OCI-LY3 (cell line): ENCODE measurements around the gene PCDHA7.
"Not testable (repeated sequence)": the region's sequence is repeated elsewhere in the genome, so short reads cannot be mapped to it uniquely, and the experiment has no call there.

Experiments
- H2AFZ ChIP-seq: fragments of 200-600, 300-600 bp; shearing (Covaris generic); 2 replicates; pipeline ENCODE4 v1.6.0; 2014; ENCODE audit warnings: antibody characterized with exemption, low read depth, low read length
- H3K27ac ChIP-seq: fragments of 200-600, 300-600 bp; sonication (generic); 2 replicates; pipeline ENCODE4 v1.5.1; 2014; ENCODE audit warnings: mild to moderate bottlenecking, low read length, moderate library complexity, mixed read lengths
- H3K27me3 ChIP-seq: fragments of 200-600, 300-600 bp; sonication (generic); 2 replicates; pipeline ENCODE4 v1.6.1; 2014; ENCODE audit warnings: low read depth, low read length, mixed read lengths
- H3K36me3 ChIP-seq: fragments of 200-600, 300-600 bp; sonication (generic); replicated peaks from 2 replicates; pipeline ENCODE3; 2014; ENCODE audit warnings: low read depth, low read length, mixed read lengths
- H3K4me1 ChIP-seq: fragments of 300-600, 200-600 bp; sonication (generic); 2 replicates; pipeline ENCODE4 v1.6.1; 2014; ENCODE audit warnings: low read length, mixed read lengths
- H3K4me2 ChIP-seq: fragments of 200-600, 300-600 bp; sonication (generic); 2 replicates; pipeline ENCODE4 v1.6.1; 2014; ENCODE audit warnings: low read length, mixed read lengths
- H3K4me3 ChIP-seq: fragments of 300-600, 200-600 bp; sonication (generic); 2 replicates; pipeline ENCODE4 v1.5.1; 2014; ENCODE audit warnings: antibody characterized with exemption, mild to moderate bottlenecking, low read length, moderate library complexity
- H3K79me2 ChIP-seq: fragments of 300-600, 200-600 bp; shearing (Covaris generic); 2 replicates; pipeline ENCODE4 v1.6.1; 2014; ENCODE audit warnings: mild to moderate bottlenecking, low read length, mixed read lengths
- H3K9ac ChIP-seq: fragments of 300-600, 200-600 bp; shearing (Covaris generic); 2 replicates; pipeline ENCODE4 v1.6.0; 2014; ENCODE audit warnings: mild to moderate bottlenecking, low read length, moderate library complexity
- H3K9me3 ChIP-seq: fragments of 200-600, 300-600 bp; shearing (Covaris generic); 2 replicates; pipeline ENCODE4 v1.6.1; 2014; ENCODE audit warnings: low read length, mixed read lengths; ENCODE audit not compliant: insufficient read depth
- H4K20me1 ChIP-seq: fragments of 200-600, 300-600 bp; sonication (generic); 2 replicates; pipeline ENCODE4 v1.6.1; 2016; ENCODE audit warnings: low read length, mixed read lengths; ENCODE audit not compliant: insufficient read depth
- CTCF ChIP-seq: fragments of 200-600, 300-600 bp; sonication (generic); IDR thresholded peaks from 2 replicates; pipeline ENCODE4 v1.5.1; 2014; ENCODE audit warnings: antibody characterized with exemption, low read length, low read depth
- EZH2phosphoT487 ChIP-seq: fragments of 200-600 bp; shearing (Covaris generic); IDR thresholded peaks from 2 replicates; pipeline ENCODE4 v1.6.1; 2018; ENCODE audit warnings: antibody characterized with exemption, mixed run types, low read depth

Gene PCDHA7

GRCh38 chr5:140827704-140828361 lies 6.2 kb upstream of the PCDHA7 start, which contains the start of gene PCDHA6:
PCDHA6 (plus strand) TSS chr5:140827960; CDS start chr5:140828092, 132 bp downstream.
- Histone ChIP-seq H3K4me2 (no peak within 1 kb of the TSS), H3K36me3 (no peaks in the 10 kb centered on the region), H3K27me3 (no peaks in the 10 kb centered on the region), H3K9ac (no peak within 1 kb of the TSS), H3K27ac (no peak within 1 kb of the TSS), H3K9me3 (no peaks in the 10 kb centered on the region), H2AFZ (no peak within 1 kb of the TSS), H3K4me3 (no peak within 1 kb of the TSS), H3K79me2 (no peaks in the 10 kb centered on the region), H3K4me1 (no peaks in the 10 kb centered on the region), H4K20me1 (no peaks in the 10 kb centered on the region)
- TF ChIP-seq CTCF (no peak), EZH2phosphoT487 (no peak)

GRCh38 chr5:140828362-140828737 lies 5.7 kb upstream of the PCDHA7 start:
- Histone ChIP-seq H3K9me3 (no peaks in the 10 kb centered on the region), H3K4me3 (no peak overlapping the region), H3K36me3 (no peaks in the 10 kb centered on the region), H3K79me2 (no peaks in the 10 kb centered on the region), H4K20me1 (no peaks in the 10 kb centered on the region), H3K27me3 (no peaks in the 10 kb centered on the region), H2AFZ (no peak overlapping the region), H3K4me1 (no peaks in the 10 kb centered on the region), H3K27ac (no peak overlapping the region), H3K4me2 (no peak overlapping the region), H3K9ac (no peak overlapping the region)
- TF ChIP-seq EZH2phosphoT487, result no peak
- TF ChIP-seq CTCF, result no peak

GRCh38 chr5:140829511-140830501 lies 4.3 kb upstream of the PCDHA7 start:
- H3K9ac ChIP-seq, H3K27me3 ChIP-seq, H4K20me1 ChIP-seq, H3K27ac ChIP-seq, H3K4me1 ChIP-seq, H3K36me3 ChIP-seq, H2AFZ ChIP-seq, H3K4me2 ChIP-seq, H3K4me3 ChIP-seq, H3K79me2 ChIP-seq, H3K9me3 ChIP-seq: not testable (repeated sequence)

- not testable (repeated sequence) for H3K27me3 ChIP-seq, H3K4me3 ChIP-seq, H3K4me1 ChIP-seq, H3K36me3 ChIP-seq, H3K4me2 ChIP-seq, H3K9me3 ChIP-seq, H4K20me1 ChIP-seq, H3K27ac ChIP-seq, H3K79me2 ChIP-seq, H3K9ac ChIP-seq, H2AFZ ChIP-seq
Observed at GRCh38 chr5:140834439-140835008, 455 bp downstream of the PCDHA7 start.
